Stimulated activated CD4-positive, alpha-beta T cell treated with anti-CD3 and anti-CD28 coated beads, TNF-alpha, amount 100 ng/mL, for 4 hours (primary cell): ENCODE data around the gene NUP214.

Experiments
- DNase-seq, 3 experiments: peaks; one replicate each; pipeline ENCODE4 v3.0.0-alpha.2; 2020; ENCODE audit warnings: low read depth in 3 of 3

NUP214 gene

DNA sequence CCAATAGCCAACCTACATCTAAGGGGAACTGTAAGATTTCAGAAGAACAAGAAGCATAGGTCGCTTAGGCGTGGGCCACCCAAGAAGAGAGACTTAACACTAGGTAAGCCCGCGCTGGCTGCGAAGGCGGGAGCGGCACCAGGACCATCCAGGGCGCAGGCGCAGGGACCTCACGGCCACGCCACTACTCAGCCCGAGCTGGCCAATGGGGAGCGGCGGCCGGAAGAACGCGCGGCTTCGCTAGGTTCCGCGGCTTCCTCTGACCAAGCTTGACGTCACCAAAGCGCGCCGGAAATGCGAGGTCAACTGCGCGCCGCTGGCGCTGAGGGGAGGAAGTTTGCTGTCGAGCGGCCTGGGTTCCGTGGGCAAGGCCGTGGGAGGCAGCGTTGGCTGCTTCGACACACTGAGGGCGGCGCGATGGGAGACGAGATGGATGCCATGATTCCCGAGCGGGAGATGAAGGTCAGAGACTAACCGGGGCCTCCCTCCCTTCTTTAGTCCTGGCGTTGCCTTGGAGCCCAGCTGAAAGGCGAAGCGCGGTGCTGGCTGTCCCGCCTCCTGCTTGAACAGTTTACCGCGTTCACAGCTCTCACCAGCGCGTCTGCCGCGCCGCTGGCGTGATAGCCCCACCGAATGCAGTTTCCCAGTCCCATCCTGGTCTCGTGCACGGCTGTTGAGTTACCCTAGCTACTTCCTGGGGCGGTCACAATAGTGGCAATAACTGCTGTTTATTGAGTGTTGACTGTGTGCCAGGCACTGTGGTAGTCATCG, at the start of gene NUP214:
TSS of gene NUP214 (plus strand) at position 299 of the 771 bp plus-strand sequence. CDS start at position 418, 119 bp downstream.
- DNase-seq = peak; percentile 98 to 100 (median 99)

DNA sequence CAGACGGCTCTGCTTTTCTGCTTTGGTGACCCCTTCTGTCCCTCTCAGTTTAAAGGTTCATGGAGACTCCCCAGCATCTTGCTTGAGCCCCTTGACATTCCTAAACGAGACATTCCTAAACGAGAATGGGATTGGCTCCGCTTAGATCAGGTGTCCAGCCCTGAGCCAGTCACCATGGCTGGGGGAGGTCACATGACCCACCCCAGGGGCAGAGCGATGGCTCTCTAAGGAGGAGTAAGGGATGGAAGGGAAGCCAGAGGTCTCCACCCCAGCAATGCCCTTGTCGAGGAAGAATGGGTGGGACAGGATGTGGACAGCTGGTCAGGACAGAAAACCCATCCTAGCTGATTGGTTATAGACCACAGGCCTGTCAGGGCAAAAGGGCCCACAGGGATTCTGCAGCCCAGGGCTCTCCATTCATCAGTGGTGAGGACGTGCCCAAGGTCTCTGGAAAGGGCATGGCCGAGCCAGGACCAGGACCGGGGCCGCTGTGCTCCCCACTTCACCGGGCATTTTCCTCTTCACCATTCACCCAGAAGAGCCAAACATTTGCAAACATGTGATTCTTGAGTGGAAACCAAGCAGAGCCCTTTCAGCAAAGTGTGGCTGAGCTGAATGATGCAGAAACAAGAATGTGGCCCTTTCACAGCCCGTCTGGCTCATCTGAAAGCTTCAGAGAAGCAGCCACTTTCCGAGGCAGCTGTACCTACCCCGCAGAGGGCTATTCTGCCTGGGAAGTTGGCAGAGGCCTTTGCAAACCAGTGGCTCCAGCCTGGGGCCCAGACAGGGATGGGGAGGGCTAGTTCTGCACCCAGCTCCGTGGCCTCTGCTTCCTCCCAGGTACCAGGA, 48.8 kb upstream of the NUP214 start:
- DNase-seq = no peak

DNA sequence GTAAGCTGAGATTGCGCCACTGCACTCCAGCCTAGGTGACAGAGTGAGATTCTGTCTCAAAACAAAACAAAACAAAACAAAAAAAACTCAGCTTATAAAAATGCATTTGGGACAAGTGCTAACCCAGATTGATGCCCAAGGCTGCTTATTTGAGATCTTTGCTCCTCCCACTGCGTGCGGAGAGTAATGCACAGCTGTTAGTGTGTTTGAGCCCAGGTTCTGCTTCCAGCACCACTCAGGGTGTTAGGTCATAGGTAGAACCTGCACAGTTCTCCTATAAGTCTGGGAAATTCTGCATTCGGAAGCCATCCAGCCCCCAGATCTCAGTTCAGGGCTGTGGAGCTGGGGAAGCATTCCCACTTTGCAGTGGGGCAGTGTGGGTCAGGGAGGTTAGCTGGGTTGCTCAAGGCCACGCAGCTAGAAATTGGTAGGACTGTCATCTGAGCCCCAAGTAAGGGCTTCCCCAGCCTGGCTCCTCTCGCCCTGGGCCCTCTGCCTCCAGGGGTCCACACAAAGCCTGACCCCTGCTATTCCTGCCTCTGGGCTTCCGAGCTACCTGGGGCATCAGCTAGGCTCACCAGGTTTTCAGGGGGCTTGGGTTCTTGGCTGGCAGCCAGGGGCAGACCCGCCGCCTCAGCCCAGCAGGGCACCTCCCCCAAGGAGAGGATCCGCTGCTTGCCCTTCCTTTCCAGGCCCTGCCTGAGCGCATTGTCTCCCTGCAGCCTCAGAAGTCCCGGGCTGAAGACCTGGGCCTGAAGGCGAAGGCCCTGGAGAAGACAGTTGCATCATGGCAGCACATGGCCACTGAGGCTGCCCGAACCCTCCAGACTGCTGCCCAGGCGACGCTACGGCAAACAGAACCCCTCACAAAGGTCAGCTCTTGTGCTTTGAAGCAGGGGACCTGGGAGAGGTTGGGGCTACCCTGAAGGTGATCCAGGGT, 46.7 kb upstream of the NUP214 start:
- no peak for DNase-seq

DNA sequence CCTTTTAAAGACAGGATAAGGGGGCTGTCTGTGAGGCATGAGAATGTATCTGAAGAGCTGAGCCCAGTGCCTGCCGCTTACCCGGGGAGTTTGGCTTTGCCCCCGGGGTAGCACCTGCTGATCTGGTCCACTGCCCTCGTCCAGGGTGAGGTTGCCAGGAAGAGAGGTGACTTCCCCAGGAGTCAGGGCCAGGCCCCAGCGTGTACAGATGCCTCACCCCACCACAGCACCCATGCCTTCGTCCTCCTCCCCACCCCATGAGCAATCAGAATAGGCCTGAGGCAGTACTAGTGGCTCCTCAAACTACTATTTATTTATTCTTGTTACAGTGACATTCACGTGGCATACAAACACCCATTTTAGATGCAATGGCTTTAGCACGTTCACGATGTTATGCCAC, 44.8 kb upstream of the NUP214 start:
- DNase-seq = no peak

DNA sequence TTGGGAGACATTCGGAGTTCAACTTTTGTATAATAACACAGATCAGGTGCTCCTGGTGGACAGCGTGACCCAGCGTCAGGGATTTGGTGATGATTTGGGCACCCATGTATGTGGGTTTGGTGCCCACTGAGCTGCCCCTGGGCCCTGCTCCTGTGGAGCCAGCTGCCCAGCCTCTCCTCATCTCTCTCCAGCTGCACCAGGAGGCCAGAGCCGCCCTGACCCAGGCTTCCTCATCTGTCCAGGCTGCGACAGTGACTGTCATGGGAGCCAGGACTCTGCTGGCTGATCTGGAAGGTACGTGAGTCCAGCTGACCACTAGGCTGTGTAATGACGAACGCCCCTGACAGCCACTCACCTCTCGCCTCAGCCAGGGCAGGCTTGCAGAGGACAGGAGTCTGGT, 43.5 kb upstream of the NUP214 start:
- no peak for DNase-seq

DNA sequence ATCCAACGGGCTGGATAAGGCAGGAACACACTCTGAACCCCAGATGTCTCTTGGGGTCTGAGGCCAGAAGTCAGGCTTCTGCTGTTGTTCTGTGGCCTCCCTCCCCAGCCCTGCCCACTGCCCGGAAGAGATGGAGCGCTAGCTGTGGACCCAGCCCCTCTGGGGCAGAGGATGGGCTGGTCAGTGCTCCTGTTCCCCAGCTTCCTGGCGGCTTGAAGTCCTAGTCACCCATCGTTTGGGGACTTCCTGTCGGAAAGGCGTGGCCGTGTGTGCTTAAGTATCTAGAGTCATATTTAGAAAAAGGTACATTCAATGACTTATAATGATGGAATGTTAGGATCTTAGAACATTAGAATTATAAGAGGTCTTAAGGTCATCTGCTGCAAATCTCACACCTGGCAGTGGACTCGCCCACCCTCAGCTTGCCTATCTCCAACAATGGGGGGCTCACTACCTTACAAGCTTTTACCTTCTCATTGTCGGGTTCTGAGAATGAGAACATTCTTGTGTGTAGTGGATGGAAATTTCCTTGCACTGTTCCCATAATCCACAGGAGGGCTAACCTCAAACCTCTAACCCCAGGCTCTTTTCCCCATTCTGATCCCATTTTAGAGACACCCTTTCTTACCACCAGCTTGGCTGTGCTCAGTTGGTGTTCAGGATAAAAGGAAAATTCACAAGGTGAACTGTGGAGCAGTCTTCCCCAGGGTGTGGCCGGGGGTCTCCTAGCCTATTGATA, 42.4 kb upstream of the NUP214 start:
- DNase-seq = no peak

DNA sequence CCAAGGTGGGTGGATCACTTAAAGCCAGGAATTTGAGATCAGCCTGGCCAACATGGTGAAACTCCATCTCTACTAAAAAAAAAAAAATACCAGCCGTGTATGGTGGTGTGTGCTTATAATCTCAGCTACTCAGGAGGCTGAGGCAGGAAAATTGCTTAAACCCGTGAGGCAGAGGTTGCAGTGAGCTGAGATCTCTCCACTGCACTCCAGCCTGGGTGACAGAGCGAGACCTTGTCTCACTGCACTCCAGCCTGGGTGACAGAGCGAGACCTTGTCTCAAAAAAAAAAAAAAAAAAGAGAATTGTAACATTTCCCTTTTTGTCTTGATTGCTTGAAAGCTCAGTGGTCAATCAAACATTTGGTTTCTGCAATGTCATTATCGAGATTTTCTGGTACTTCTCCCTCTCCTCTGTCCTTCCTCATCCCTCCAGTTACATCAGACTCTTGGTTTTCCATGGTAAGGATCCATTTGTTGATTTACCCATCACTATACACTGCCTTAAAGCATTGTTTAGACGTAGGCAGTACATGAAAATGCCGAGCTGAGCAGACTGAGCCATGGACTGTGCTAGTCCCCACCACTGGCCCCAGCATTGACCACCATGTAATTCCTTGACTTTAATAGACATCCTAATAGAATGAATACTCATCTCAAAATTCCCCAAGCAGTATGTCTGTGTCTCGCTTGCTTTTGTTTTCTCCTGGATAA, 40.6 kb upstream of the NUP214 start:
- DNase-seq = no peak

DNA sequence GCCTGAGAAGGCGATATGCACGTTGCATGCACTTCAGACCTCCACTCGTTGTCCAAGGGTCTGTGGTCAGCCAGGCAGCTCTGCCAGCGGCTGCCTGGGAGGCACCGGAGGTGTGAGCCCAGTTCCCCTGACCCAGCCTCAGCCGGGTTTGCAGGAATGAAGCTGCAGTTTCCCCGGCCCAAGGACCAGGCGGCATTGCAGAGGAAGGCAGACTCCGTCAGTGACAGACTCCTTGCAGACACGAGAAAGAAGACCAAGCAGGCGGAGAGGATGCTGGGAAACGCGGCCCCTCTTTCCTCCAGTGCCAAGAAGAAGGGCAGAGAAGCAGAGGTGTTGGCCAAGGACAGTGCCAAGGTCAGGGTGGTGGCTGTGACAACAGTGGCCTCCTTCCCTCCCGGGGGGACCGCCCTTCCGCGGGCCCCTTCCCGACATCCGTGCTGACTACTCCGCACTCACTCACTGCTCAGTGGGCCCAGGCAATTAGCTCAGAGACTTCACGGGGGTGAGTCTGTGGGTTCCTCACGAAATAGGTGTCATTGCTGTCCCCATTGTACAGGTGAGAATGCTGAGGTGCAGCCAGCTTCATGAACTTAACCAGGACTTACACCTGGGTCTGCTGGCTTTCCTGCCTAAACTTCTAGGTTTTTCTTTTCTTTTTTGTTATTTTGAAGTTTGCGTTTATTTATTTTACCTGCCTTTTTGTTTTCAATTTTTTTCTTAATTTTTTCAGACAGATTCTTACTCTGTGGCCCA, 39.8 kb upstream of the NUP214 start:
- DNase-seq = no peak

DNA sequence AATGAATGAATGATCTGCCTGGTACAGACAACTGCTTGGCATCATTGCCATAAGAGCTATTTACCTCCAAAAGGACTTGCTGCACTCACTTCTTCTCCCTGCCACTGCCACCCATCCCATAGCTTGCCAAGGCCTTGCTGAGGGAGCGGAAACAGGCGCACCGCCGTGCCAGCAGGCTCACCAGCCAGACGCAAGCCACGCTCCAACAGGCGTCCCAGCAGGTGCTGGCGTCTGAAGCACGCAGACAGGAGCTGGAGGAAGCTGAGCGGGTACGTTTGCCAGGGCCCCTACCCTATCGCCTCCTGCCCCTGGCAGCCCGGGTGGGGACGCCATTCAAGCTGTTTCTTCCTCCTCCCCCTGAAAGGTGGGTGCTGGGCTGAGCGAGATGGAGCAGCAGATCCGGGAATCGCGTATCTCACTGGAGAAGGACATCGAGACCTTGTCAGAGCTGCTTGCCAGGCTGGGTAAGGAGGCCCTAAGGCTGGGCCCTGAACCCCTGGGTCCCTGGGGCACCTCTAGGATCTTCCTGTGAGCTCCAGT, 38.0 kb upstream of the NUP214 start:
- no peak for DNase-seq

DNA sequence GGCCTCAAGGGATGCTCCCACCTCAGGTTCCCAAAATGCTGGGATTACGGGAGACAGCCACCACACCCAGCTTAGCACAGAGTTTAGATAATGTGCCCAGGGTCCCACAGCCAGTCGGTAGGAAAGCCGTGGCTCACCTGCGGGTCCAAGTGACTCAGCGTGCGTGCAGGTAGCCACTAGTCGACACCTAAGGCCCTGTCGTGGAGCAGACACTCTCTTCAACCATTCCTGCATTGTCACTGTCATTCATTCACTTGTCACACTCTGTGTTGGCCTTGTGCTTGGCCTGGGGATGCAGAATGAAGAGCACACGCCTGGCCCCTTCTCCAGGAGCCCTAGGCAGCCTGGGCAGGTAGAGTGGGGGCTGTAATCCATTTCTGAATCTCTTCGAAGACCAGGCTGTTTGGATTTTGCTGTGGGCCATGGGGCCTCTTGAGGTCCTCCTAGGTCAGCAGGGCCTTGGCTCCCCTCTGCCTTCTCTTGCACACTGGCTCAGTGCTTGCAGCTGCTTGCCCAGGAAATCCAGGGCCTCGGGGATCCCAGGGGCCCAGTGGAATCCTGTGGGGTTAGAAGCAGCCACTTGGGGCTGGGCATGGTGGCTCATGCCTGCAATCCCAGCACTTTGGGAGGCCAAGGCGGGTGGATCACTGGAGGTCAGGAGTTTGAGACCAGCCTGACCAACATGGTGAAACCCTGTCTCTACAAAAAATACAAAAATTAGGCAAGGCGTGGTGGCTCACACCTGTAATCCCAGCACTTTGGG, 35.2 kb upstream of the NUP214 start:
- no peak for DNase-seq

DNA sequence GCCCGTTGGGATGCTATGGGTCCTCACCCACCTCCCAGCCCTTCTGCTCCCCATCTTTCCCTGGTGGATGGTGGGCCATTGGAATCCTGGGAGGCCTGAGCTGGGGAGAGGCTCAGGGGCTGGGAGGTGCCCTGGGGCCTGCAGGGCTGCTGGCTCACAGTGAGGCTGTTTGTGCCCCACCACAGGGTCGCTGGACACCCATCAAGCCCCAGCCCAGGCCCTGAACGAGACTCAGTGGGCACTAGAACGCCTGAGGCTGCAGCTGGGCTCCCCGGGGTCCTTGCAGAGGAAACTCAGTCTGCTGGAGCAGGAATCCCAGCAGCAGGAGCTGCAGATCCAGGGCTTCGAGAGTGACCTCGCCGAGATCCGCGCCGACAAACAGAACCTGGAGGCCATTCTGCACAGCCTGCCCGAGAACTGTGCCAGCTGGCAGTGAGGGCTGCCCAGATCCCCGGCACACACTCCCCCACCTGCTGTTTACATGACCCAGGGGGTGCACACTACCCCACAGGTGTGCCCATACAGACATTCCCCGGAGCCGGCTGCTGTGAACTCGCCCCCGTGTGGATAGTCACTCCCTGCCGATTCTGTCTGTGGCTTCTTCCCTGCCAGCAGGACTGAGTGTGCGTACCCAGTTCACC, 33.9 kb upstream of the NUP214 start:
- no peak for DNase-seq

DNA sequence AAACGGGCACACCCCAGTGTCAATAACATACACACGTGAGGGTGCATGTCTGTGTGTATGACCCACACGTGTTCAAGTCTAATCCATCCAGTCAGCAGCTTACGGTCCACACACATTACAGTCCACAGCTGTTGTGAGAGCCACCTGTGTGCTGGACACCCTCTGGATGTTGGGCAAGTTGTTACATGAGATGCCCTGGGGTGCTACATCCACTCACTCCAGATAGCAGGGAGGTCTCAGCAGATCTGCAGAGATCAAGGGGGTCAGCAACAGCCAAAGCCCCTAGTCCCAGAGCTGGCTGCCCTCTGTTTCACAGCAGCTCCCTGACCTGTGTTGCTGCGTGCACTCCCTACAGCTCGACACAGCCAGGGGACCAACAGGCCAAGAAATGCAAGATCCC, 33.4 kb upstream of the NUP214 start:
- no peak for DNase-seq

DNA sequence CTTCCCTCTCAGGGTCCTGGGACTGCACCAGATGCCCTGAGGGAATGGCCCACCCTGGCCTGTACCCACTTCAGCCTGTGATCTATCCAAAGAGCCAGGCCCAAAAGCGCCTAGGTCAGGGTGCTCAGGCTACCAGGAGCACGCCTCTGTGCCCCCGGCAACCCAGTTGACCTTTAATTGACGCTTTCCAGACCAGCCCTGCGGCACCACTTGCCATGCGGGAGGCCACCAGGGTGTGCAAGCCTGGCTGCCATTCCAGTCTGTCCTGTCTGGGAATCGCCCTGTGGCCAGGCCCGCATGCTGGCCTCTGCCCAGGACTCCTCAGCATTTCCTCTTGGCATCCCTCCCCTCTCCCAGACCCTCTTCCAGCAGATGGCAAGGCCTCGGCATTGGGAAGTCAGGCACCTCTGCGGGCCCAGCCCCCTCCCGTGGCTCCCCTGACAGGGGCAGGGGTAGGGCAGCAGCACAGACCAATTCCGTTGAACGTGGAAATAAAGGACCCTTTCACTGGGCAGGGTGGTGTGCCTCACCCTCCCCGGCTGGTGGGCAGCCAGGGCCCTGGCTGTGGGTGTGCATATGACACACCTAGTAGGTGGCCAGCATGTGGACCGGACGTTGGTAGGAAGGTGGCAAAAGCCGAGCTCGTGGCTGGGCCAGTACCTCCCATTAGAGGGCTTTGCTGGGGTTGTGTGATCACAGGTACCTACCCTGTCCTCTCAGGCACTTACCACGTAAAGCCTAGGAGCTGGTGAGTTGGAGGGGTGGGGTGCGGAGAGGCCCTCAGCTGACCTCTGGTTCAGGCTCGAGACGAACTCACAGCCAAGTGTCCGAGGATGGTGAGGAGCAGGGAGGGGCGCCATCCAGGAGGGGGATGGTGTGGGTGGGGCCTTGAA, 32.6 kb upstream of the NUP214 start:
- no peak for DNase-seq

DNA sequence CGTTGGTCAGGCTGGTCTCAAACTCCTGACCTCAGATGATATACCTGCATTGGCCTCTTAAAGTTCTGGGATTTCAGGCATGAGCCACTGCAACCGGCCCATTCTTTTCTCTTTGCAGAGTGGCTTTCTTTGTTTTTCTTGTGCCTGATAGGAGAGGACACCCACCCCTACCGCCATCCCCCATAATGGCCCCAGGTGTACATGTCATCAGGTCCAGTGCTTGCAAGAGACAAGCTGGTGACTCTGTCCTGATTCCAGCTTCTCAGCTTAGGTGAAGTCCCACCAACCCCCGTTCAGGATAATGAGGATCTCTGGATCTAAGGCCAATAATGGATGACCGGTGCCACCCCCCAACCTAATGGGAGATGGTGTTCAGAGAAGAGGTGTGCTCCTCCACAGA, 31.4 kb upstream of the NUP214 start:
- DNase-seq = no peak

DNA sequence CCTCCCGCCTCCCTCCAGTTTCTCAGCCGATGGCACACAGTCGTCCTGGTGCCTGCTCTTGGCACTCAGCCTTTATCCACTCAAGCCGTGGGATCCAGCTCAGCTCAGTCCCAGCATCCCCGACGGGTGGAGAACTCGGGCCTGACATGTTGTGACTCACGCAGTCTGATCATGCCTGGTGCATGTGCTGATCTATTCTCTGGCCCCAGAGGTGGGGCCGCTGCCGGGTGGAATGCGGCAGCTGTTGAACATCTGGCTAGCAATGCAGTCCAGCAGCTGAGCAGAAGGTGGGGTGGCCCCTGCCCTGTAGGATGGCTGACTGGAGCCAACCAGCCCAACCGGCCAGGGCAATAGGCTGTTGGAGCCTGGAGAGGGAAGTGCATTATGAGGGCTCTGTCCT, 30.8 kb upstream of the NUP214 start:
- DNase-seq = no peak

DNA sequence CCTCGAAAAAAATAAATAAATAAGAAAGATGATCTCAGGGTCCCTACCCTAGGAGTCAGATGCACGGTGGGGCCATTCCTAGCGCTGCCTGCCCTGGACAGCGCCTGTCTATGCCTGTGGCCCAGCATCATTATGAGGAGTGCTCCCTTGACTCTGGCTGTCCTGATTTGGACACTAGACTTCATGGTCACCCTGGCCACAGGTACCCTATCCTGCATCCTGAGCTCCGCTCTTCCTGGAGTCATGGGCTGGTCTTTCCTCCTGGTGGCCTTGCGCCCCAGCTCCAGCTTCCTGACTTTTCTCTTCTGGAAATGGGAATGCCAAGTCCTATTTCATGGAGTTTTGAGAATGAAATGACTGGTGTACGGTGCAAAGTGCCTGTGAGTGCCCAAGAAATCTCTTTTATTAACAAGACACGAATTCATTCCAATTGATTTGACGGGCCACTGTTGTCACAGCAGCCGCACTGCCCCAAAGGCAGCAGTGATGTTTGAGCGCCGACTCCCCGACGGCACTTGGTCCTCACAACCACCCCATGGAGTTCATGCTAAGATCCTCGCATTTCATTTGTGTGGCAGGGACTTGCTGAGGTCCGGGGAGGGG, 29.6 kb upstream of the NUP214 start:
- DNase-seq = no peak
